AG09319 (cell line): Measurements from ENCODE around the gene POU6F2.

Experiments
- DNase-seq: peaks from one replicate; pipeline ENCODE4 v3.0.0-alpha.2; 2010; ENCODE audit warnings: low read depth; ENCODE audit errors: extremely low read depth
- CTCF ChIP-seq: IDR thresholded peaks from 2 replicates; pipeline ENCODE4 v1.5.1; 2011; ENCODE audit warnings: low read depth, mild to moderate bottlenecking, inconsistent platforms, low read length, moderate library complexity

POU6F2 gene

GRCh38 chr7:39339591-39339990 is 361.9 kb downstream of the POU6F2 start:
- no peak for TF ChIP-seq CTCF
- no peak for DNase-seq

- no peak for TF ChIP-seq CTCF
Observed at GRCh38 chr7:39341083-39341482, 363.4 kb downstream of the POU6F2 start.

GRCh38 chr7:39342763-39343162 is 365.1 kb downstream of the POU6F2 start:
- DNase-seq, result no peak
- TF ChIP-seq CTCF, result no peak

More at GRCh38 chr7:39341083-39341482, 363.4 kb downstream of the POU6F2 start:
- no peak for DNase-seq

- DNase-seq, result no peak
- TF ChIP-seq CTCF, result no peak
Observed at GRCh38 chr7:39349452-39350123, 371.9 kb downstream of the POU6F2 start.

- no peak for TF ChIP-seq CTCF
- DNase-seq, result no peak
Observed at GRCh38 chr7:39353615-39354376, 376.1 kb downstream of the POU6F2 start.

- no peak for DNase-seq
- no peak for TF ChIP-seq CTCF
Observed at GRCh38 chr7:39355664-39356063, 378.0 kb downstream of the POU6F2 start.

GRCh38 chr7:39356172-39356925 is 378.6 kb downstream of the POU6F2 start:
- TF ChIP-seq CTCF, result no peak
- no peak for DNase-seq
